ENCODE data around the gene MBD4. TPM values are rescaled to one million over a fixed set of nuclear protein-coding genes. Genes with fewer than 3 reads are reported as not detected.

The MBD4 gene
- 16.8 and 22.4 TPM in 2 replicates for total RNA-seq

DNA sequence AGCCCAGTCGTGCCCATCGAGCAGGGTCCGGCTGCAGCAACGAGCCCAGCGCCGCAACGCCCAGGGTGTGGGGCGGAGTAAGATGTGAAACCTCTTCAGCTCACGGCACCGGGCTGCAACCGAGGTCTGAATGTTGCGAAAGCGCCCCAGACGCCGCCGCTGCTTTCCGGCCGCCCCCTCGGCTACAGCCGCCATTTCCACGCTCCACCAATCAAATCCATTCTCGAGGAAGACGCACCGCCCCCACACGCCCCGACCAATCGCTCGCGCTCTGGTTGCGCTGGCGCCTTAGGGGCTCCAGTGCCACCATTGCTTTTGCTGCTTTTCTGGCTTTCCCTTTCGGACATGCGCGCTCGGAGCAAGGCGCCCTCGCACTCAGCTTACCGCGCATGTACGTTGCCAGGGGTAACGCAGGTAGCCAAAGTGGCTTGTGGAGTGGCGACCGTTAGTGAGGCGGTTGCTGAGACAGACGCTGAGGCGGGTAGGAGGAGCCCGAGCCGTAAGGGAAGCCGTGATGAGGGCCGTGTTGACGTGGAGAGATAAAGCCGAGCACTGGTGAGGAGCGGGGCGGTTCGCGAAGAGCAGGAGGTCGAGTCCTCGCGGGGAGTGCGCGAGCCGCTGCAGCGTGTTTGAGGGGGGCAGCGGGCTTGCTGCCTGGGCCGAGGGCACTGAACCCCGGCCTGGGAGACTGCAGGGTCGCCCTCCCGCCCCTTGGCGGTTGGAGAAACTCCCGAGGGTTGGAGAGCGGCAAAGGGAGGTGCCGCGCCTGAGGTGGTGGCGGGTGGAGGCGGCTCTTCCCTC, at the start of gene MBD4, which contains the start of gene IFT122:
Gene MBD4, minus strand, starts transcription at position 132 of the 801 bp plus-strand sequence. Its CDS starts 115 bp downstream, at position 17.
Gene IFT122, plus strand, starts transcription at position 408 of the 801 bp plus-strand sequence. Its CDS starts 107 bp downstream, at position 515.

DNA sequence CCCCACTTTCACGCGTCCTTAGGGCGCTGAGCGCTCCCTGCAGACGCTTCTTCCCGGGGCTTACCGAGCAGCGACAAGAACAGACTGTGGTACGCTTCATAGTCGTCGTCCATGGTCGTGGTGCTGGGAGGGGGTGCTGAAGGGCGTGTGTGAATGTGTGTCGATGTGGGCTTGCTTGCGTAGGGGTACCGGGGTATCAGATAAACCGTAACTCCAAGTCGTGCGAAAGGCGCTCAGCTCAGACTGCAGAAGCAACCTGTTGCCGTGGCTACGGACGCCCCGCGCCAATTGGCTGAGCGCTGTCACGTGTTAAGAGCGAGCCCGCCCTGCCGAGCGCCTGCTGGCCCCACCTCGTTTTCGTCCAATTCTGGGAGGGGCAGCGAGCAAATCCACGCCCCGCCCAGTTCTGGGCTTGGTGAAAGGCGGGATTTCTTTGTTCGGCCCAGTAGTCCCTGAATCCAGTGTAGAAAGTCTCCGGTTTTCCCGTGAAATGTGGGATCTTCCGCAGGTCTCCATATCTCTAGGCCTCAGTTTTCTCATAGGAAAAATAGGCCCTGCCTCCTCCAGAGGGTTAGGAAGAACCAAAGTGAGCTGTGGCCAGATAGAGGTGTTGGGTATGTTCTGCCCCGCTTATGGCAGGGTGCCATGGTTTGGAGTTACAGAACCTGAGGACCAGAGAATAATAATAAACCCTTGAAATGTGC, 11.2 kb downstream of the MBD4 start, which contains the start of gene EFCAB12:
Gene EFCAB12, minus strand, starts transcription at position 261 of the 704 bp plus-strand sequence. Its CDS starts 148 bp downstream, at position 113.

Small RNAs within 50 kb of the gene (small RNA-seq; reads per million reads assigned to genes)
- 0.49 reads per million, percentile 26 among the genes with 10 or more reads in this experiment for gene SNORA7B

Other genes with a start within 250 kb of the MBD4 start
- gene COPG1, start 190.3 kb downstream of the MBD4 start, total RNA-seq = 340 and 452 TPM in 2 replicates
- gene HMCES, start 161.1 kb downstream of the MBD4 start, total RNA-seq = 19.6 and 27.1 TPM in 2 replicates
- gene EFCAB12, start 11.3 kb downstream of the MBD4 start, total RNA-seq = under 0.01 TPM in 1 of 2 replicates, not detected in the other
- gene IFT122, start 276 bp upstream of the MBD4 start, total RNA-seq = 21.4 and 48.7 TPM in 2 replicates
- not detected in 2 replicates for gene RHO, start 88.7 kb upstream of the MBD4 start, total RNA-seq
- not detected in 2 replicates for gene H1-8, start 103.2 kb upstream of the MBD4 start, total RNA-seq
- gene PLXND1, start 166.7 kb upstream of the MBD4 start, total RNA-seq = 51.8 and 95.2 TPM in 2 replicates

Data from placental epithelial cell (primary cell).